Urothelium cell line (cell line): ENCODE measurements around the gene ADAP1.
"Not testable (repeated sequence)": the region's sequence is repeated elsewhere in the genome, so short reads cannot be mapped to it uniquely, and the experiment has no call there.

Experiments
- DNase-seq: peaks from one replicate; pipeline ENCODE4 v3.0.0; 2011; ENCODE audit warnings: low spot score, mixed read lengths
- FAIRE-seq: peaks from 2 replicates; lab custom pipeline; 2011; peaks lifted over from hg19 to GRCh38; lab: Jason Lieb, UNC

The ADAP1 gene

DNA sequence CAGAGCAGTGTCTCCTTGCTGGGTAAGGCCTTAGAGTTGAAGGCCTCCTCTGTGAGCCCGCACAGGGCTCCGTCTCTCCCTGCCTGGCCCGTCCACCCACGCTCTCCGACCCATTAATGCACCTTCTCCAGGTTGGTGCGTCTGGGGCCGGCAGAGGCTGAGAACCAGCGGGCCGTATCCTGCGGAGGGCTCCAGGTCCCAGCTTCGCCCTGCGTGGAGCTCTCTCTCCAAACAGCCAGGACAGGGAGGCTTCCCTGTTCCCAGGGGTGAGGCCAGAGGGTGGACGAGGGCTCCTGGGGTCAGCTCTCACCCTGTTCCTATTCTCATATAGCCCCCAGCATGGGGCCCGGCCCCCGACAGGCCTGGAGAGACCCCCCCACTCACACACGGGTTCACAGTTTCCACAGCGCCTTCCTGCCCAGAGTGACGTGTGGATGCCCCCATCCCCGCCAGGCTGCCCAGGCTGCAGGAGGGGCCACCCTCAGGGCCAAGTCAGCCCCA is 43.5 kb downstream of the ADAP1 start:
- FAIRE-seq (no peak), DNase-seq (no peak)

DNA sequence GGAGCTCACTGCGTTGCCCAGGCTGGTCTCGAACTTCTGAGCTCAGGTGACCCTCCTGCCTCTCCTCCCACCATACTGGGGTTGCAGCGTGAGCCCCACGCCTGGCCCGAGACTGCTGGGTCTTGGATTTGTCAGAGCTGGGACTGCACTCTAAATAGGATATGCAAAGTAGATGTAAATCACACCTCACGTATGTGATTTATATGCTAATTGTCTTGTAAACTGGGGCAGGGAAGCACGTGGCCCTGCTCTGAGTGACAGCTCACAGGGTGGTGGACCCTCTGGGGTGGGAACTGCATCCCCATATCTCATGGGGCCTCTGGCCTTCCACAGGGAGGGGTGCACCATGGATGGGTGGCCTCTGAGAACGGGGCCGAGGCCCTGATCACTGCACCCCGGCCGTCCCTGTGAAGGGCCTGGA is 44.0 kb downstream of the ADAP1 start:
- DNase-seq = no peak
- FAIRE-seq = no peak

DNA sequence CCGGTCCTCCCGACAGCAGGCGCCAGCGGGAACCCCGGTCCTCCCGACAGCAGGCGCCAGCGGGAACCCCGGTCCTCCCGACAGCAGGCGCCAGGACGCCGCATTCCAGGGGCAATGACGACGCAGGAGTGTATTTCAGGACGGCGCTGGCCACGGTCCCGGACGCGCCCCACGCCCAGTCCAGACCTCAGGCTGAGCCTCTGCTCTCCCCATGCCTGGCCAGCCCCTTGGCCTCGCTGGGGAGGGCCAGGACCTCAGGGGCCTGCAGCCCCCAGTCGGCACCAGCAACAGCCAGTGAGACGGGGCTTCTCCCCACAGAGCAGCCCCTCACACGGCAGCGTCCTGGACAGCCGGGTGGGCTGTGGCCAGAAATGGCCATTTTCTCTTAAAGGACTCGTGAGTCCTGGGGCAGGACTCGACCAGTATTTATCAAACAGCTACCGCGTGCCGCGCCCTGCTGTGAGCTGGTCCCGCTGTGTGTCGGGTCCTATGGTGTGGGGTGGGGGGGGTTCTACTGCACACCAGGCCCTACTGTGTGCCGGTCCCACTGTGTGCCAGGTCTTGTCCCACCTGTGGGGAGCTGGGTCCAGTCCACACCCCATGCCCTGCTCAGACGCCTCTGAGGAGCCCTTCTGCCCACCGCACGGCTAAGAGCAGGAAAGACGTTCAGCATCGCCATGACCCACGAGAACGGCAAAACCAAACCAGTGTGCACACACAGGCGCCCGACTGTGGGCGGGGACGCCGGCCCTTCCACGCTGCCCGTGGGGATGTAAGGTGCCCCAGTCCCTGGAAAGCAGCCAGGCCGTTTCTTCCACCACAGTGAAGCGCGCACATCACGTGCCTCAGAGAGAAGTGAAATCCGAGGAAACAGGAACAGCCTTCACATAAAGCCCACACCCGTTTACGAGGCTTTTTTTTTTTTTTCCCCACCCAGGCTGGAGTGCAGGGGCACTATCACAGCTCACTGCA is 44.8 kb downstream of the ADAP1 start:
- peak; percentile 35 for FAIRE-seq
- DNase-seq = no peak

DNA sequence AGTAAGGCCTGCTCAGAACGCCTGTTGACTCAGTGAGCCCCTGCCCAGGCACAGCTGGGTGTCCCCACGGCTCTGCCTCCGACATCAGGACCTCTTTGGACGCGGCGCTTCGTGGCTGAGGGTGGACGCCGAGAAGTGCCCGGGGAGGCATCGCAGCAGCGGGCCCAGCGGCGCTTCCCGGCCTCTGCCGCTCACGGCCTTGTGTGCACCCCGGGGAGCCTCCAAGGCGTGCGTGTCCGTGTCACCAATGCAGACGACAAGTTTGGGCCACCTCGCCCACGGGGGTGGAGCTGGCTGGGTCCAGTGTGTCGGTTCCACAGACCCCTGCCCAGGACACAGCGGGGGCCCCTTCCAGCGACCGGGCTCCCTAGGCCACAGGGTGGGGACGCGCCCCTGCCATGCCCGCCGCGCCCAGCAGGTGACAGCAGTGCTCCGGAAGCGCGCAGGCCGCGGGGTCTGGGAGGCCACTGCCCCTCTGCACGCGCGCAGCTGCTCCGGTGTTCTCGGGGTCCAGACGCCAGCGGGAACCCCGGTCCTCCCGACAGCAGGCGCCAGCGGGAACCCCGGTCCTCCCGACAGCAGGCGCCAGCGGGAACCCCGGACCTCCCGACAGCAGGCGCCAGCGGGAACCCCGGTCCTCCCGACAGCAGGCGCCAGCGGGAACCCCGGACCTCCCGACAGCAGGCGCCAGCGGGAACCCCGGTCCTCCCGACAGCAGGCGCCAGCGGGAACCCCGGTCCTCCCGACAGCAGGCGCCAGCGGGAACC is 45.7 kb downstream of the ADAP1 start:
- DNase-seq, FAIRE-seq: not testable (repeated sequence)

DNA sequence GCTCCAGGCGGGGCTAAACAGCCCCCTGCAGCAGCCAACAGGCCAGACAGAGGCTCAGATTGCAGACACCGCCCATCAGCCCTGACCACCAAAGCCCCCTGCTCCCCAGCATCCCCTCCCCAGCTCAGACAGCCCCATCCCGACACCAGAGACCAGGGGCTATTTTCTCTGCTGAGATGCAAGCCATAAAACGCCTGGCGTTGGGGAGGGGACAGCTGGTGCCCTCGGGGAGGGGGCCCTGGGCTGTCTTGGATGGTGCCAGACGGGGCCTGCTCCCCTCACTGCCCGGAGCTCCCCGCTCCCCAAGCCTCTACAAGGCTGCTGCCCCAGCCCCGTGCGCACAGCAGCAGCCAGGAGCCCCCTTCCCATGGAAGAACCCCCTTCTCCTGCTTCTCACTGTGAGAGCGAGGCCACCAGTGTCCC is 46.3 kb downstream of the ADAP1 start:
- no peak for DNase-seq
- FAIRE-seq = no peak

DNA sequence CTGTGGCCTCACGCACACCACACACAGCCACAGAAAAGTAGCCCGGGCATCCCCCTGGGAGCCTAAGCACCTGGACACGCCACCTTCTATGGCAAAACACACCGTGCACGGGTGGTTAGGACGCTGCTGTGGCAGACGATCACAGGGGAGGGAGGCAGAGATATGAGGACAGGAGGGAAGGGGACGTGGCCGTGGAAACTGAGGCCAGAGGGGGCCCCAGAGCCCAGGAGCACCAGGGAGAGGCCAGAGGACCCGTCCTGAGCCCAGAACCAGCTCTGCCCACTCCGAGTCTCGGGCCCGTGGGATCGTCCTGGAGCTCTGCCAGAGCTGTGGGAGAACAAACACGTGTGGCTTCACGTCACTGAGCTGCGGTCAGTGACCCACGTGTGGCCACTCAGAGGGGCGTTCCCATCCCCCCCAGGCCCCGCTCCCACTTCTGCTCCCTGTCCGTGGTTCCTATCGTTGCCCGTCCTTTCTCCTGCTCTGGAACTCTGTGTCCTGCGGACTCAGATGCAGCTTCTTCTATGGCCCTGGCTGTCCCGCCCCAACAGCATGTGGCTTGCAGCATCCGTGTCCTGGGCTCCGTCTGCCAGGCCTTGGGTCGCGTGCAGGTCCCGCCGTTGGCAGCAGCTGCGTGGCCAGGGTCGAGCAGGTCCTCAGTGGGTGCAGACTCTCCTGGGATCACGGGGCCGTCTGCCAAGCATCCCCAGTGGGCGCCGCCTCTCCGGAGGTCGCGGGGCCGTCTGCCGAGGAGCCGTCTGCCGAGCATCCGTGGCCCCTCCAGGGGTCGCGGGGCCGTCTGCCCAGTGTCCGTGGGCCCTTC is 47.1 kb downstream of the ADAP1 start:
- no peak for FAIRE-seq
- DNase-seq = no peak

DNA sequence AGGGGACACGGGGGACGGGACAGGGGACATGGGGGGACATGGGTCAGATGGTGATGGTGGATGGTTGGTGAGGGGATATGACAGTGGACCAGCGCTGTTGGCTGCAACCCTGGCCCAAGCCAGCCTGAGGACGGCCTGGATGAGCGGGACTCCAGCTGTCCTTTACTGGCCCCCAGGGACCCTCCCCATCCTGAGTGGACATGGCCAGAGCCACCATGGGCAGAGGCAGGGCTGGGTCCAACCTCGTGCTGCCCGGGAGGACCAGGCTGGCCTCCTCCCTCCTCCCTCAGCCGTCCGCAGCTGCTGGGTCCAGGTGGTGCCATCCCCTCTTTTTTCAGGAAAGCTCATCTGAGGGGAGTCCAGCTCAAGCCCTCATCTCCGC is 47.7 kb downstream of the ADAP1 start:
- DNase-seq = no peak
- FAIRE-seq = peak; percentile 82

DNA sequence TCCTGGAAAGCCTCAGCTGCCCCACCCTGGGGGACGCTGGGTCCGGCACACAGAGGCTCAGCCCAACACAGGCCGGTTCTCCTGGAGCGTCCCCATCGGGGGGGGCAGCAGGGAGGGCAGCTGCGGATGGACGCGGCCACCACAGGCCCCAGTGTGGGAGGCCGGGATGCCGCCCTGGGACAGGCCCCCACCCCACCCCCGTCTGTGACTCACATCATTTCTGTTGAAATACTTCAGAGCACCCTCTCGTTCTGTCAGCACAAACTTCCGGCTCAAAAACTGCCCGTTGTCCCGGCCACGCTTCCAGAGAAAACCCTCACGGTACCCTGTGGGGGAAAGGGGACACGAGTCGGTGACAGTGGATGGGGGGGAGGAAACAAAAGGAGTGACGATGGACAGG is 49.6 kb downstream of the ADAP1 start:
- no peak for FAIRE-seq

DNA sequence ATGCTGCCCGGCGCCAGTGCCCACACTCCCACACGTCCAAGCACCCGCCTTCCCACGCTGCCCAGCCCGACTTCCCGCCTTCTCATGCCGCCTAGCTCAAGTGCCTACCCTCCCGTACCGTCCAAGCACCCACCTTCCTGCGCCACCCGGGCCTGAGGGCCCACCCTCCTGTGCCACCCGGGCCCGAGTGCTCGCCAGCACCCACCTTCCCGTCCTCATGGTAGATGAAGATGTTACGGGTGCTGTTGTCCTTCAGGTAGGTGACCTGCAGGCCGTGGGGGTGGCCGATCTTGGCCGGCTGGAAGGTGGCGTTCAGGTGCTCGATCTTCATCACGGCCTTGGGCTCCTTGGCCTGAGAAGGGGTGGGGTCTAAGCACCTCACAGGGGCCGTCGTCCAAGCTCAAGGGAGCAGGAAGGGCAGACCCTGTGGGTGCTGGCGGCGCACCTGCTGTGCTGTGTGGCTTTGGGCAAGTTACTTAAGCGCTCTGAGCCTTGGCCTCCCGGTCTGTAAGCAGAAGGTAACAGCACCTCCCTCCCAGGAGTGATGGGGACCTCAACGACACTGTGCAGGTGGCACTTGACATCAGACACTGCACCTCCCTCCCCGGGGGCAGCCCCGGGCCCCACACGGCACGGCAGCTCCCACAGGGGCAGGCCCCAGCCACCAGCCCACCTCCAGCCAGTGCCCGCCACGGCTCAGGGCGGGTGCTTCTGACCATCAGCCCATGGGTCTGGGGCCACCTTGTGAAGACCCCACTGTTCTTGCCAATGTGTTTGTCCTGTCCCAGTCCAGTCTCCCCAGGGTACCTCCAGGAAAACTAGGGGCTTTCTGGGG is 50.3 kb downstream of the ADAP1 start:
- no peak for DNase-seq
- FAIRE-seq = peak; percentile 93

More for the DNA sequence above, 49.6 kb downstream of the ADAP1 start:
- DNase-seq = peak; percentile 77

DNA sequence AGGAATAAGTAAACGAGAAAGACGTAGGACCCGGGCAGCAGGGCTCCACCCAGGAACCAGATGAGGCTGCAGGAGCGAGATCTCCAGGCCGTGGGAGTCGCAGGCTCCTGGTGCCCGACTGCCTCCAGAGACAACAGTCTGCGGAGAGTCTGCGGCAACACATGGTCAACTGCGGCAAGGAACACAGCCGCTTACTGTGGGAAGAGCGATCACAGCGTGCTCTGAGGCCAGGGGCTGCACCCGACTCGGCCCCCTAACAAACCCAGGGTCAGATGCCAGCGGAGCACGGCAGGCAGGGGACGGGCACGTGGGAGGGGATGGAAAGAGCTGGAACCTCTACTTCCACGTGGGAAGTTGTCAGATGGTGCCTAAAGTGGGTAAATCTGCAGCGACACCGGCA is 51.5 kb downstream of the ADAP1 start:
- FAIRE-seq (no peak), DNase-seq (no peak)

DNA sequence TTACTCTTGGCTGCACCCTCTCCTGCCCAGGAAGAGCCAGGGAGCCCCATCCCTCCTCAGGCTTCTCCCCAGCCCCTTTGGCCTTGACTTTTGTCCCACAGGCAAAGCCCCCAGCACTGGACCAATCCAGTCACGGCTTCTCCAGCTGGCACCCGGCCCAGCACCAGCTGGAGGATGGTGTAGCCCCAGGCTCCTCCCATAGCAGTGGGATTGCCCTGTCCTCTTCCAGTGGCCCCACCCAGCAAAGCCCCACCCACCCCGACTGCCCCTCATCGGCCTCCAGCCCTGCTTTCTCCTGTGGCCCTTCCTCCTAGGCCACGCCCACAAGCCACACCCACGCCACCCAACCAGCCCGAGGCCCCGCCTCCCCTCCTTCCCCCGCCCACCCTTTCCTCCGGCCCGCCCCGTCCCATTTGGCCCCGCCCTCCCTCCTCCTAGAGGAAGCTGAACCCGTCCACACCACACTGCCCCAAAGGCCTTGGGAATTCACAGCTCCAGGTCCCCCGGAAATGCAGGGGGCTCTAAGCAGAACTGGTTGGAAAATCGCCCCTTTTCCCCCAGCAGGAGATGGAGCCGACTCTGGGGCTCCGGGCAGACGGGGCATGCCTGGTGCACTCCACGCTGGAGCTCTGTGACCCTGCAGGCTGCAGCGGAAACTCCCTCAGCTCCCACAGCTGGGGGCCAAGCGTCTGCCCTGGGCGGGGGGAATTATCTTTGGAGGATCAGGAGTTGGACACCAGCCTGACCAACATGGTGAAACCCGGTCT is 52.9 kb downstream of the ADAP1 start:
- DNase-seq (peak; percentile 85), FAIRE-seq (no peak)

DNA sequence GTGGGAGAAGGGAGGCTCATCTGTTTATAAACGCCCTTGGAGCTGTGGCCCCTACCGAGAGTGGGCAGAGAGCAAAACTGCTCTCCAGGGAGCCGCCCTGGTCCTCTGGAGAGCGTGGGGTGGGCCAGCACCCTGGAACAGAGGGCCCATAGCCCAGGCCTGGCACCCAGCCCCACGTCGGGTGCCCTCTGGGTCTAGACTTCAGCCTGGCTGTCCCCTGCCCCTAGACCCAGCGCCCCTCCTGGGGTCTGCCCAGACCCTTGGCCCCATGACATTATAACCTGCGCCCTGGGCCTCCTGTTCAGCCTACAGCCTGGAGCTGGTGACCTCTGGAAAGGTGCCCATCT is 53.5 kb downstream of the ADAP1 start:
- DNase-seq (no peak), FAIRE-seq (no peak)

DNA sequence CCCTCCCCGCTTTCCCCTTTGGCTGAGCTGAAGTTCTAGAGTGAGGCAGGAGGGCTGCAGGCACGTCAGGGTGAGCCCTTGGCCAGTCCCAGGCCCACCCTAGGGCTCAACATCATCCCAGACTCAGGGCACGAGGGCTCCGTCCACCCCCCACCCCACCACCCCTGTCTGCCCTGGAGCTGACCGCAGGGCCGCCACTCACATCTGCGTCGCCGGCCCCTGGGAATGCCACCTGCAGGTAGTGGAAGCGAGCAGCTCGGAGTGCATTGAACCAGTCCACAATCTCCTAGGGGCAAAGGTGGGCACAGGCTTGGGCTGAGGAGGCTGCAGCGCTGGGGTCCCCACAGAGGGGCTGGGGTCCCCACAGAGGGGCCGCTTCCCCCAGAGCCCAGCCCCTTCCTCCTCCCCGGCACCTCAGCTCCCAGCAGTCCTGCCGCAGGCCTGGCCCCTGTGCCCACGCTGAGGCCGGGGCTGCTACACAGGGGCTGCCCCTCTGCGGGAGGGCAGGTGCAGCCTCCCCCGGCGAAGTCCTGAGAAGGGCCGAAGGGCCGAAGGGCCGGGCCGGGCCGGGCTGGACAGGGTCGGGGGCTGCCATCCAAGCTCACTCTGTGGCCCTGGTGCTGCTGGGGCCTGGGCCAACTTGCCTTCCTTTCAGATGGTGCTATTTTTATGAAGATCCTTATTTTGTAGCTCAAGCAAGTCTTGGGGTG is 54.0 kb downstream of the ADAP1 start:
- FAIRE-seq = no peak

DNA sequence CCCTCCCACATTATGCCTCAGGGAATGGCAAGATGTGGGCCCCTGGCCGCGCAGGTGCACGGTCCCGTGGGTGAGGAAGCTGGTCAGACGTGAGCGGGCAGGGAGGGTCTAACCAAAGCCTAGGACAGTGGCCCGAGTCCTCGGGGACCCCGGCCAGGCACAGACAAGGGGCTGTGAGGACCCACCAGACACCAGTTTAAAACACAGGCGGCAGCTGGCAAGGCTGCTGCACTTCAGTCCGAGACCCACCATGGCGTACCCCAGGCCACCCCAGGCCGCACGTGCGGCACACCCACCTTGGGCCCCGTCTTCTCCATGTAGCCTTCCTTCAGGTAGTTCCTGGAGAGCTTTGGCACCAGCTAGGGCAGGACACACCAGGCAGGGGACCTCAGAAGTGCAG is 54.7 kb downstream of the ADAP1 start:
- FAIRE-seq (no peak), DNase-seq (no peak)

More for the DNA sequence above, 54.0 kb downstream of the ADAP1 start:
- DNase-seq = no peak

DNA sequence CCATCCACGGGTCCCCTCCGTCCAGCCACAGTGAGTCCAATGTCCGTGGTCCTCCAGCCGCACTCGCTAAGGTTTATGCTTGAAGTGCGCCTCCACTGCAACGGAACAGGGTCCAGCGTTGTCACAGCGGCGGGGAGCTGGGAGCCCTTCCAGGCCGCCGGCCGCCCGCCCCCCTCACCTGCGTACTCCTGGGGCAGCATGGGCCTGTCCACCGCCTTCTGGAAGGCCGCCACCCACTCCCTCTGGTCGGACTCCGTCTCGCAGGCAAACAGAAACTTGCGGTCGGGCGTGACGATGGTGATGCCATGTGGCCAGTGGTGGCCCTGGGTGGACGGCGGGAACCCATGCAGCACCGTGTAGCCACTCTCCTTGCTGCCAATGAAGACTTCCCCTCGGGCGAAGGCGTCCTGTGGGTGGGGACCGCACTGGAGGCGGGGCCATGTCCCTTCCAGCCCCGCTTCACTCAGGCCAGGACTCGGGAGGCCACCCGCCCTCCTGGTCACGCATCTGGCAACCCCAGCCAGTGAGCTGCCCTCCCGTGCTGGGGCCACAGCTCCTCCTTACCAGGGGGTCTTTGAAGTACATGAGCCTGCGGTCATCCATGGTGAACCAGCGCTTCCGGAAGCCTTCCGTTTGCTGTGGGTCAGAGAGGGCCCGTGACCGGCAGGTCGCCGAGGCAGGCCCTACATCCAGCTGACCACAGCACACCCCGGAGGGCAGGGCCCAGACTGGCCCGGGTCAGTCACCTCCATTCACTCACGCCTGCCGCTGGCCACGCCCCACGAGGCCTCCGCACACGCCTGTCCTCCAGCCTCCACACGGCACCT is 55.4 kb downstream of the ADAP1 start:
- FAIRE-seq = peak; percentile 84

DNA sequence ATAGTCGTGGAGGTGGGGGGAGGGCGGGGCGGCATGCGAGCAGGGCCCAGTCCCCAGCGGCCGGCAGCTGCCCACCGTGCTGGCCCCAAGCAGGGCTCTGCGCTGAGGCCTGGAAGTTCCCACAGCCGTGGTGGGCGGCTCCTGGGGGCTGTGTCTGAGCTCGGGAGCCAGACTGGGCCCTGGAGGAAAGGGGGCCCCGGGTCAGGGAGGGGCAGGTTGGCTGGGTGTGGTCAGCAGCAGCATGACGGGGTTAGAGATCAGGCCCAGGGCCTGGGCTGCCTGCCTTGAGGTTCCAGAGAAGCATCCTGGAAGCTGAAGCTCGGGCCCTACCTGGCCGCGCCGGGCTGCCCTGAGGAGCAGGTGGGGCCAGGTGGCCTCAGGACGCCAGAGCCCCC is 56.0 kb downstream of the ADAP1 start:
- DNase-seq (no peak), FAIRE-seq (no peak)

More for the DNA sequence above, 55.4 kb downstream of the ADAP1 start:
- DNase-seq = no peak

DNA sequence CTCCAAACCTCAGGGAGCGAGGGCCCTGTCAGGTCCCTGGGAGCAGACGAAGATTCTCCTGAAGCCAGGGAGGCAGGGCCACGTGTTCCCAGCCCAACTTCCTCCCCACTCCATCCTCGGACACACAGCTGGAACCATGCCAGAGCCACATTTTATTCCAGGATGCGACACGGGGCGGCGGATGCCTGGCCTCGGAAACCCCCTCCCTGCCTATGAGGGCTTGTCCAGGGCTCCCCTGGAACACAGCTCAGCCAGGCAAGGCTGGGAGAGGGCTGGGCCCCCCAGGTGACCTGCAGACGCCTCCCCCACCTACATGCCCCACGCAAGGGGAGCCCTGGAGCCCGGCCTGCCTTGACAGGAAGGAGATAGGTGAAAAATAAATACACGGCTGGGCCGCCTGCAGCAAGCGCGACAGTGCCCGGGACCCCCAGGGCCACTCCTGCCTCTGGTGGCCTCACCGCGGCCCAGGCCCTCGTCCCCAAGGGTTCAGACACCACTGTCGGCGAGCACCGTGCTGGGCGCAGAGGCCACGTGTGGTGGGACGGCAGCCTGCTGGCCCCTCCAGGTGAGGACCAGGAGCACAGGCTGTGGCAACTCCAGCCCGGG is 56.6 kb downstream of the ADAP1 start:
- DNase-seq = peak; percentile 51
- no peak for FAIRE-seq
